HG03060 (cell line): ENCODE data around the gene HOXD13.

ENCODE experiments used
- ATAC-seq: cut with Tn5 transposase; IDR thresholded peaks from one replicate; pipeline ENCODE4 v1.9.1; 2021; ENCODE audit warnings: low read depth, moderate number of reproducible peaks; ENCODE audit not compliant: unreplicated experiment

Gene HOXD13

GRCh38 chr2:176117823-176118371, 25.4 kb downstream of the HOXD13 start:
- no peak for ATAC-seq

- ATAC-seq, result no peak
These were observed 26.2 kb downstream of the HOXD13 start for GRCh38 chr2:176118601-176119339.

- ATAC-seq, result no peak
These were observed 28.1 kb downstream of the HOXD13 start for GRCh38 chr2:176120364-176121189.

GRCh38 chr2:176121190-176122051, 28.9 kb downstream of the HOXD13 start:
- ATAC-seq, result no peak

GRCh38 chr2:176122052-176122682, 29.6 kb downstream of the HOXD13 start:
- ATAC-seq, result no peak

GRCh38 chr2:176122683-176123410, 30.3 kb downstream of the HOXD13 start, which contains the start of gene HOXD9:
Gene HOXD9, plus strand, starts transcription at chr2:176122719. Its CDS starts 50 bp downstream, at chr2:176122769.
- ATAC-seq, result no peak

GRCh38 chr2:176123411-176124109, 31.0 kb downstream of the HOXD13 start:
- ATAC-seq, result no peak

- no peak for ATAC-seq
These were observed 31.8 kb downstream of the HOXD13 start for GRCh38 chr2:176124110-176124946.

- no peak for ATAC-seq
These were observed 32.6 kb downstream of the HOXD13 start for GRCh38 chr2:176124947-176125771.

- no peak for ATAC-seq
These were observed 33.2 kb downstream of the HOXD13 start for GRCh38 chr2:176125772-176126054.

- ATAC-seq, result no peak
These were observed 34.6 kb downstream of the HOXD13 start for GRCh38 chr2:176126929-176127773.

GRCh38 chr2:176127774-176128072, 35.2 kb downstream of the HOXD13 start:
- no peak for ATAC-seq

- ATAC-seq, result no peak
These were observed 35.9 kb downstream of the HOXD13 start for GRCh38 chr2:176128172-176128981.

GRCh38 chr2:176128982-176129796, 36.7 kb downstream of the HOXD13 start, which contains the start of gene HOXD8:
Gene HOXD8, plus strand, starts transcription at chr2:176129705. Its CDS starts 662 bp downstream, at chr2:176130367.
- no peak for ATAC-seq

GRCh38 chr2:176129813-176130146, 37.3 kb downstream of the HOXD13 start:
- no peak for ATAC-seq
